ENCODE data around the gene ABCG1. TPM values are rescaled to one million over a fixed set of nuclear protein-coding genes. Genes with fewer than 3 reads are reported as not detected.

The ABCG1 gene
- total RNA-seq, 3 donors from 2014 or later = 10.6 to 26.2 (median 23.7) TPM

- intact Hi-C loops (cut with DNase I; ENCODE audit: low total_unique reads) = no loop called here
Observed at GRCh38 chr21:42254651-42255601, 36.0 kb downstream of the ABCG1 start.

DNA sequence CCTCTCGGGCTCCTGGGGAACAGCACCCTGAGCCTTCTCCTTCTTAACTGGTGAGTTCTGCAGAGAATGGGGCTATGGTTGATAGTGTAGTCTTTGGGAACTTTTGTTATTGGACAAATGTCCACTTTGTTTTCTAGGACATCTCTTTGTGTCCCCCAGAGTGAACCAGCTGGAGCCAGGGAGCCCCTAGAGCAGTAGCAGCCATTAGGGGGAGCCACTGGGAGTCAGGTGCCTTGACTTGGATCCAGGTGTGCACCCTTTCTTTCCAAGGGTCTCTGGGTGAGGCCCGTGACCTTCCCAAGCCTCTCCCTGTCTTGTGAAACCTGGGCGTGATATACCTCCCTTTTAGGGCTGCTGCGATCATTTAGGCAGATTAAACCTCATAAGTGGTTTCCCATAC, 36.9 kb downstream of the ABCG1 start:
- intact Hi-C loops (cut with DNase I; ENCODE audit: low total_unique reads) = no loop called here
- no peaks in the 10 kb centered on the region for H3K9me3 ChIP-seq
- peaks cover 0 to 5% of the 10 kb centered on the region in 2 donors for H3K4me1 ChIP-seq
- no peak overlapping the region for H3K4me3 ChIP-seq
- no peaks in the 10 kb centered on the region for H3K27me3 ChIP-seq
- H3K27ac ChIP-seq = no peak overlapping the region
- TF ChIP-seq POLR2AphosphoS5 (IDR thresholded peaks at IDR 0.05) = no peak
- TF ChIP-seq, protein P1, sequence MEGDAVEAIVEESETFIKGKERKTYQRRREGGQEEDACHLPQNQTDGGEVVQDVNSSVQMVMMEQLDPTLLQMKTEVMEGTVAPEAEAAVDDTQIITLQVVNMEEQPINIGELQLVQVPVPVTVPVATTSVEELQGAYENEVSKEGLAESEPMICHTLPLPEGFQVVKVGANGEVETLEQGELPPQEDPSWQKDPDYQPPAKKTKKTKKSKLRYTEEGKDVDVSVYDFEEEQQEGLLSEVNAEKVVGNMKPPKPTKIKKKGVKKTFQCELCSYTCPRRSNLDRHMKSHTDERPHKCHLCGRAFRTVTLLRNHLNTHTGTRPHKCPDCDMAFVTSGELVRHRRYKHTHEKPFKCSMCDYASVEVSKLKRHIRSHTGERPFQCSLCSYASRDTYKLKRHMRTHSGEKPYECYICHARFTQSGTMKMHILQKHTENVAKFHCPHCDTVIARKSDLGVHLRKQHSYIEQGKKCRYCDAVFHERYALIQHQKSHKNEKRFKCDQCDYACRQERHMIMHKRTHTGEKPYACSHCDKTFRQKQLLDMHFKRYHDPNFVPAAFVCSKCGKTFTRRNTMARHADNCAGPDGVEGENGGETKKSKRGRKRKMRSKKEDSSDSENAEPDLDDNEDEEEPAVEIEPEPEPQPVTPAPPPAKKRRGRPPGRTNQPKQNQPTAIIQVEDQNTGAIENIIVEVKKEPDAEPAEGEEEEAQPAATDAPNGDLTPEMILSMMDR (IDR thresholded peaks at IDR 0.05) = no peak
- TF ChIP-seq POLR2A (IDR thresholded peaks at IDR 0.05) = no peak
- H3K36me3 ChIP-seq = no peaks in the 10 kb centered on the region
- DNase-seq (ENCODE audit: low spot score in 2 of 2) = no peak

More at GRCh38 chr21:42254651-42255601, 36.0 kb downstream of the ABCG1 start:
- Histone ChIP-seq H3K36me3 (no peaks in the 10 kb centered on the region), H3K27ac (no peak overlapping the region), H3K4me3 (no peak overlapping the region), H3K9me3 (no peaks in the 10 kb centered on the region), H3K4me1 (peaks cover 0 to 5% of the 10 kb centered on the region in 2 donors), H3K27me3 (no peaks in the 10 kb centered on the region)
- TF ChIP-seq POLR2AphosphoS5 (IDR thresholded peaks at IDR 0.05) (no peak), POLR2A (IDR thresholded peaks at IDR 0.05) (no peak)
- TF ChIP-seq, protein P1 (IDR thresholded peaks at IDR 0.05) = no peak
- DNase-seq (ENCODE audit: low spot score in 2 of 2) = no peak

GRCh38 chr21:42256316-42256715, 37.4 kb downstream of the ABCG1 start:
- H3K4me3 ChIP-seq = no peak overlapping the region
- no peak for DNase-seq (ENCODE audit: low spot score in 2 of 2)
- no peaks in the 10 kb centered on the region for H3K9me3 ChIP-seq
- intact Hi-C loops (cut with DNase I; ENCODE audit: low total_unique reads) = no loop called here
- H3K27me3 ChIP-seq = no peaks in the 10 kb centered on the region
- no peaks in the 10 kb centered on the region for H3K36me3 ChIP-seq
- TF ChIP-seq, protein P1 (IDR thresholded peaks at IDR 0.05) = no peak
- TF ChIP-seq POLR2AphosphoS5 (IDR thresholded peaks at IDR 0.05) = no peak
- H3K27ac ChIP-seq = no peak overlapping the region
- peaks cover 0 to 5% of the 10 kb centered on the region in 2 donors for H3K4me1 ChIP-seq

DNA sequence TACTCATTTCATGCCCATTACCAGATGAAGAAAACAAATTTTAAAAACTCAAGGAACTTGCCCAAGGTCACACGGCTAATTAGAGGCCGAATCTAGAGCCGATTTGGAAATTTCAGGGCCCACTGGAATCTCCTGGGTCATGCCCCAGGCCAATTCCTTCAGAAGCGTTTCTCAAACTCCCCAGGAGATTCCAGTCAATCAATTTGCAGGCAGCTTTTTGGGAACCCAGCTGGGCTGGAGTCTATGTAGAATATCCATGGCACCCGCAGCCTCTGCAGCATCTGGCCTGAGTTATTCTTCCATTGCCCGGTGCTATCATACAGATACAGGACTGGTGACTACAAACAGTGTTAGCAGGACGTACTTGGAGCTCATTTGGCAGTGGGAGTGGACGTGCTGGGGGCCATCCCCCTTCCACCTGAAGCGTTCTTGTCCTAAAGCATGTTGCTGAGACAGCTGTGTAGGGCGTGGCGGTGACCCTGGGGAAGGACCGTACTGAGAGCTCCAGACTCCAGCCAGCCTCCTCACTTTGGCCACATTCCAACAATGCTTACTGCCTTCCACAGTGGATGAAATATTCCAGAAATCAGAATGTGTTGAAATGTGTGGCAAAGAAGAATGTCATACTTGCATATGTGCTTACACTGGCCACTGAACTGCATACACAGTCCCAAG, 38.3 kb downstream of the ABCG1 start:
- intact Hi-C loops (cut with DNase I; ENCODE audit: low total_unique reads) = no loop called here

More for the DNA sequence above, 38.3 kb downstream of the ABCG1 start:
- Histone ChIP-seq H3K27ac (no peak overlapping the region), H3K36me3 (no peaks in the 10 kb centered on the region), H3K4me3 (no peak overlapping the region), H3K9me3 (no peaks in the 10 kb centered on the region), H3K27me3 (no peaks in the 10 kb centered on the region), H3K4me1 (peaks cover 0 to 7% of the 10 kb centered on the region in 2 donors)
- TF ChIP-seq POLR2AphosphoS5 (IDR thresholded peaks at IDR 0.05) (no peak), POLR2A (IDR thresholded peaks at IDR 0.05) (no peak)
- TF ChIP-seq, protein P1 (IDR thresholded peaks at IDR 0.05) = no peak
- DNase-seq (ENCODE audit: low spot score in 2 of 2) = no peak
